D341Med (cell line): ENCODE data around the gene PABPN1.

Experiments used
- DNase-seq: peaks from one replicate; pipeline ENCODE4 v3.0.0; 2012; ENCODE audit warnings: low spot score

PABPN1 gene

GRCh38 chr14:23358042-23358441 is 36.8 kb downstream of the PABPN1 start:
- DNase-seq, result no peak

DNA sequence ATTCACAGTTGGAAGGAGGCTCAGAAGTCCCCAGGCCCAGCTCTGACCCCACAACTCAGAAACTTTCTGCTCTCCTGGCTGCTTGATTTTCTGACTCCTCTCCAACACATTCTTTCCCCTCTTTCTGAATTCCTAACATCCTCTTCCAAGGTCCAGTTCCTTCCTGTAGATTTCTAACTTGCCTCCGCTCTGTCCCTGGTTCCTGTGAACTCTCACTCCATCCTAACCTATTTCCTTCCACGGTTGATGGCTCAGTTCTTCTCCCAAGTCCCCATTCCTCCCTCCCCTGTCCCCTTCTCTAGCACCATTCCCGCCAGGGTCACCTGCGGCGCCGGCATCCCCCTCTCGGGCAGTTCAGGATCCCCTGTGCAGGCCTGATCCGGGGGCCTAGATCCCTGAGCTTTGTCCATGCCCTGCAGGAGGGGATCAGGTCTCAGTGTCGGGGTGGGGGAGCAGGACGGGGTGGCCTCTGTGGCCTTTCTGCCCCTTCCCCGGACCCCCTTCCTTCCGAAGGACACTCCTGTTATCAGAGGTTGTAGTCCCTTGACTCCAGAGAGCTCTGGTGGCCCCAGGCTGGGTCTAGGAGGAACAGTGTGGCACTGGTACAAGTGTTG is 37.4 kb downstream of the PABPN1 start:
- DNase-seq, result peak; percentile 24

GRCh38 chr14:23359167-23359626 is 37.9 kb downstream of the PABPN1 start:
- DNase-seq, result no peak

- DNase-seq, result no peak
These were observed 38.6 kb downstream of the PABPN1 start for GRCh38 chr14:23359722-23360447.

DNA sequence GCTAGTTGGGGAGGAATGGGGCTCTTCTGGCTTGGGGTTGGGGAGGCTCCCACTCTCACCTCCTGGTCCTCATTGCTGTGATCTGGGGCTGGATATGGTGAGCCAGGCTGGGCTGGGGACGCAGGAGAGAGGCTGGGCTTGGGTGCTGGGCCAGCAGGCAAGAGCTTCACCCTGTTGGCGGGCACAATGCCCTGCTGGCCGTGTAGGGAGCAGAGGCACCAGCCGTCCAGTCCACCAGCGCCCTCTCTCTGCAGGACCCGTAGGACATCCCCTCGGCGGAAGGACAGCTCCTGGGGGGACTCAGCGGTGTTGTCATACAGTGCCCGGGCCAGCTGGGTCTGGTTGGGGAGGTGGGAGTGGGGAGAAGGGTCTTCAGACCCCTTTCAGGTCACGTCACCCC is 39.2 kb downstream of the PABPN1 start:
- no peak for DNase-seq

- no peak for DNase-seq
These were observed 40.1 kb downstream of the PABPN1 start for GRCh38 chr14:23361320-23361719.

- DNase-seq, result no peak
These were observed 40.5 kb downstream of the PABPN1 start for GRCh38 chr14:23361763-23362162.

GRCh38 chr14:23362200-23362599 is 40.9 kb downstream of the PABPN1 start:
- DNase-seq, result no peak

DNA sequence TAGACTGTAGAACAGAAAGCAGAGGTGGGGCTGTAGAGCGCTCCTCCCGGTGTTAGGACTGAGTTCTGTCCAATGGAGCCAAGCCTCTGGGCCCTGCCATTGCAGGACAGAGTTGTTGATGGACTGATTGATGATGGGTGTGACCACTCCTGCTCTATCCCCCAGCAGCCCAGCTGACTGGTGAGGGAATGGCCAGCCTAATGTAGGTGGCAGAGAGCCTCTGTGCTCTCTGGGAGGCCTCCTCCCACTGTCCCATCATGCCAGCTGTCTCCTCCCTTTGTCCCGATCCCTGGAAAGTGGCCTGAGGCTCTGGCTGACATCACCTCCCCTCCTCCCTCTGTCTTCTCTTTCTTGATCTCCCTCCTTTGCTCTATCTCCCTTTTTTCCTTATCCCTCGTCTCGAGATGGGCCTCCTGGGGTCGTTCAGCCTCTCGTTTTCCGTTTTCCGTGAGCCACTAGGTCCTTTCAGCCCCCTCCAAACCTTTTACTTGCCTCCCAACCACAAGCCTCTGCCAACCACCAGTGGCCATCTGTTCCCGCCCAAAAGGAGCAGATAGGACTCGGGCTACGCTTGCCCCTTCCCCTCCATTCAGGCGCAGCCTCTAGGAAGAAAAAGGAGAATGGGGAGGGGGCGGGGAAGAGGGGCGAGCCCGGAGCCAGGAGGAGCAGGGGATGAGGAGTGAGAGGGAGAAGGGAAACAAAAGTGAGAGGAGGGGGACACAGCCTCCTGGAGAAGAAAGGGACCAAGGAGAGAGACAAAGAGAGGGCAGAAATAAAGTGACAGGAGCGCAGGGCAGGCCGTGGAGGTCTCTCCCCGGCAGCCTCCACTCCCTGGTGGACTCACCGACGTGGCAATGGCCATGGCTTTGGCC is 43.1 kb downstream of the PABPN1 start:
- DNase-seq, result no peak

DNA sequence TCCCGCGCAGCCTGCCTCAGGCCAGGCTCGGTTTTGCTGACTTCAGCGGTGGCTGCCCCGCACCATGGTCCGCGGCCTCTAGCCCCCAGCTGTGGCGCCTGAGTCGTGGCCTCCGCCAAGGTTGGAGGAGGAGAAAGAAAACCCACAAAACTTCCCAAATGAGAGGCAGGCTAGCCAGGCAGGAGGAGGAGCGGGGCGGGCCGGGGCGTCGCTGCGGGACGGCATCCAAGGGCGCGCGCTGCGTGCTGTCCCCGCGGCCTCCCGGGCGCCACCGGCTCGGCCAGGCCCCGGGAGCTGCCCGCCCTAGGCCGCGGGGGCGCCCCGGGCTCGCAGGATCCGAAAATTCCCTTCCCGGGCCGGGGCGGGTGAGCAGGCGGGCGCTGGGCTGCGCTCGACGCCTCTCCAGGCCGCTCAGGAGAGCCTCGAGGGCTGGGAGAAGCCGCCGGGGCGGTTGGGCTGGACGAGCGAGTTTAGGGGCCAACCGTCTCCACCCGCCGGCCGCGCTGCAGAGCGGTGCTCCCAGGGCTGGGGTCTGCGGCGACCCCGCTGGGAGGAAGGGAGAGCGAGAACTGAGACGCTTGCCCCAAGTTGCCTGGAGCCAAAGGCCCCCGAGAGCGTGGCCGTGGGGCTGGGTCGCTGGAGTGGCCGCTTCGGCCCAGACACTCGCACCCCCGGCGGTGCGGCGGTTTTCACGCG is 43.9 kb downstream of the PABPN1 start, which contains the start of gene EFS:
Gene EFS (minus strand): TSS at position 137 of the 696 bp plus-strand sequence. CDS start 147 bp downstream, outside the sequence.
- DNase-seq, result no peak

- peak; percentile 86 for DNase-seq
These were observed 44.6 kb downstream of the PABPN1 start for GRCh38 chr14:23365732-23366425.

- DNase-seq, result peak; percentile 92
These were observed 45.2 kb downstream of the PABPN1 start for GRCh38 chr14:23366426-23366921.

DNA sequence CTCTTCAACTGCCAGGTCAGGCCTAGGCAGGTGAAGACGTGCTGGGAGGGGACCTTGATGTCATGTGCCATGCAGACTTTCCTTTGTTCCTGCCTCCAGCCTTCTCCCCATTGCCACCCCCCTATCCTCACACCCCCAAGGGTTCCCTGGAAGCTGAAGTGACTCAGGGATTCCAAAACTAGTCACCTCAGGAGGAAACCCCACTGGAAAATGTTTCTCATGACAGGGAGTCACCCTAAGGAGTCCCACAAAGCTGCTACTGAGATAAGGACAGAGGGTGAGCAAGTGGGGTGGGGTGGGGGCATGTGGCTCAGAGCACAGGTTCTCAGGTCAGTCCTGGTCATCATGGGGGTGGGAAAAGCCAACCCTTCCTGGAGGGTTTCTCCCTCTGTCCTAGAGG is 49.0 kb downstream of the PABPN1 start:
- DNase-seq, result no peak

- DNase-seq, result no peak
These were observed 50.6 kb downstream of the PABPN1 start for GRCh38 chr14:23371865-23372264.

- no peak for DNase-seq
These were observed 51.3 kb downstream of the PABPN1 start, which contains the start of gene IL25 for GRCh38 chr14:23372509-23372908. TSS of gene IL25 (plus strand) at chr14:23372809.

DNA sequence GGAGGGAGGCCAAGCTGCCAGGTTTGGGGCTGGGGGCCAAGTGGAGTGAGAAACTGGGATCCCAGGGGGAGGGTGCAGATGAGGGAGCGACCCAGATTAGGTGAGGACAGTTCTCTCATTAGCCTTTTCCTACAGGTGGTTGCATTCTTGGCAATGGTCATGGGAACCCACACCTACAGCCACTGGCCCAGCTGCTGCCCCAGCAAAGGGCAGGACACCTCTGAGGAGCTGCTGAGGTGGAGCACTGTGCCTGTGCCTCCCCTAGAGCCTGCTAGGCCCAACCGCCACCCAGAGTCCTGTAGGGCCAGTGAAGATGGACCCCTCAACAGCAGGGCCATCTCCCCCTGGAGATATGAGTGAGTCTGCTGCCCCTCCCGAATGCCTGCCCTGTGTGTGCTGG is 51.8 kb downstream of the PABPN1 start:
- no peak for DNase-seq
